Gastroesophageal sphincter (tissue), 3 donors: Measurements from ENCODE around the gene SDK1.

Experiments used
- CTCF ChIP-seq, 4 experiments: fragments of 200-600 bp in 2 of 4; fragments of 450-650 bp in 2 of 4; sonication (generic) in 1 of 4; IDR thresholded peaks; one replicate each; pipeline ENCODE4 v1.5.1; 2017 to 2019; ENCODE audit warnings: antibody characterized with exemption in 4 of 4, mild to moderate bottlenecking in 2 of 4, moderate library complexity in 2 of 4
- POLR2A ChIP-seq, 2 donors: fragments of 450-650 bp; IDR thresholded peaks; one replicate each; pipeline ENCODE4 v1.6.1; 2017; ENCODE audit warnings: antibody characterized with exemption in 2 of 2, mild to moderate bottlenecking in 2 of 2, moderate library complexity in 1 of 2

GRCh38 chr7:4209126-4209525, 908.1 kb downstream of the SDK1 start:
- TF ChIP-seq CTCF (IDR thresholded peaks at IDR 0.05) (no peak), POLR2A (IDR thresholded peaks at IDR 0.05) (no peak)
